ENCODE results near the gene SFT2D3.

The SFT2D3 gene

GRCh38 chr2:127681288-127681804 lies 20.0 kb upstream of the SFT2D3 start:
- peak; percentile 21 to 83 for DNase-seq
- intact Hi-C loops (cut with DNase I; ENCODE audit: low total_unique reads): no loop called here
- peak overlapping the region; percentile 28 to 46 for H3K4me3 ChIP-seq
- no peaks in the 10 kb centered on the region for H3K36me3 ChIP-seq
- H3K9me3 ChIP-seq: no peaks in the 10 kb centered on the region
- TF ChIP-seq CTCF (IDR thresholded peaks at IDR 0.05): no peak
- peaks cover 0 to 49% (median 20%) of the 10 kb centered on the region in 4 donors for H3K4me1 ChIP-seq
- H3K27me3 ChIP-seq: no peaks in the 10 kb centered on the region
- H3K27ac ChIP-seq: peak overlapping the region; percentile 14 to 45

- DNase-seq: no peak
Measured at GRCh38 chr2:127681976-127682857, 19.1 kb upstream of the SFT2D3 start.

GRCh38 chr2:127683056-127683455 lies 18.2 kb upstream of the SFT2D3 start:
- no peak overlapping the region for H3K27ac ChIP-seq
- no peaks in the 10 kb centered on the region for H3K27me3 ChIP-seq
- intact Hi-C loops (cut with DNase I; ENCODE audit: low total_unique reads): no loop called here
- no peak overlapping the region for H3K4me3 ChIP-seq
- TF ChIP-seq CTCF (IDR thresholded peaks at IDR 0.05): no peak
- H3K36me3 ChIP-seq: no peaks in the 10 kb centered on the region
- H3K4me1 ChIP-seq: peaks cover 0 to 34% (median 9%) of the 10 kb centered on the region in 4 donors
- no peaks in the 10 kb centered on the region for H3K9me3 ChIP-seq
- no peak for DNase-seq

More at GRCh38 chr2:127681976-127682857, 19.1 kb upstream of the SFT2D3 start:
- no peaks in the 10 kb centered on the region for H3K36me3 ChIP-seq
- intact Hi-C loops (cut with DNase I; ENCODE audit: low total_unique reads): no loop called here
- no peaks in the 10 kb centered on the region for H3K27me3 ChIP-seq
- H3K4me3 ChIP-seq: no peak overlapping the region
- TF ChIP-seq CTCF (IDR thresholded peaks at IDR 0.05): no peak
- H3K4me1 ChIP-seq: peaks cover 0 to 41% (median 12%) of the 10 kb centered on the region in 4 donors
- peak overlapping the region in 1 of 2 donors; percentile 45 for H3K27ac ChIP-seq
- H3K9me3 ChIP-seq: no peaks in the 10 kb centered on the region

GRCh38 chr2:127683757-127684156 lies 17.5 kb upstream of the SFT2D3 start:
- Histone ChIP-seq H3K27me3 (no peaks in the 10 kb centered on the region), H3K27ac (no peak overlapping the region), H3K9me3 (no peaks in the 10 kb centered on the region), H3K4me1 (peaks cover 0 to 34% (median 9%) of the 10 kb centered on the region in 4 donors), H3K36me3 (no peaks in the 10 kb centered on the region), H3K4me3 (no peak overlapping the region)
- intact Hi-C loops (cut with DNase I; ENCODE audit: low total_unique reads): no loop called here
- DNase-seq: peak in 1 of 2 donors; percentile 14
- no peak for TF ChIP-seq CTCF (IDR thresholded peaks at IDR 0.05)

- H3K9me3 ChIP-seq: no peaks in the 10 kb centered on the region
- intact Hi-C loops (cut with DNase I; ENCODE audit: low total_unique reads): no loop called here
- H3K27me3 ChIP-seq: no peaks in the 10 kb centered on the region
- no peak for TF ChIP-seq CTCF (IDR thresholded peaks at IDR 0.05)
- DNase-seq: no peak
- no peak overlapping the region for H3K4me3 ChIP-seq
- no peaks in the 10 kb centered on the region for H3K36me3 ChIP-seq
- peaks cover 0 to 34% (median 9%) of the 10 kb centered on the region in 4 donors for H3K4me1 ChIP-seq
- H3K27ac ChIP-seq: no peak overlapping the region
Measured at GRCh38 chr2:127685410-127686080, 15.8 kb upstream of the SFT2D3 start.

Measured in tibial artery (tissue), 4 donors.